ENCODE results near the gene JOSD2. TPM values are rescaled to one million over a fixed set of nuclear protein-coding genes. Genes with fewer than 3 reads are reported as not detected.

JOSD2 gene, protein sequence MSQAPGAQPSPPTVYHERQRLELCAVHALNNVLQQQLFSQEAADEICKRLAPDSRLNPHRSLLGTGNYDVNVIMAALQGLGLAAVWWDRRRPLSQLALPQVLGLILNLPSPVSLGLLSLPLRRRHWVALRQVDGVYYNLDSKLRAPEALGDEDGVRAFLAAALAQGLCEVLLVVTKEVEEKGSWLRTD
- 2.5 TPM in 1 of 2 replicates, not detected in the other for total RNA-seq (2011; cell fraction: chromatin; rRNA removed; ENCODE audit: low replicate concordance)
- 1.2 and 1.8 TPM in 2 replicates for total RNA-seq (2011; cell fraction: nucleolus; rRNA removed)
- 3.2 and 4.7 TPM in 2 replicates for total RNA-seq (2011; cell fraction: nucleoplasm; rRNA removed)
- total RNA-seq (2014; rRNA removed), result 12.0 and 15.5 TPM in 2 replicates
- 0.55 and 0.61 TPM in 2 replicates for total RNA-seq (2014; rRNA removed; fragmentation: Illumina TruSeq; extraction: Trizol)
- total RNA-seq (2015; rRNA removed; fragmentation: Illumina TruSeq; extraction: Trizol), result 3.1 and 4.5 TPM in 2 replicates
- total RNA-seq (2021), result 13.6 and 17.8 TPM in 2 replicates
- polyA plus RNA-seq (2011; rRNA removed), result 3.3 and 3.8 TPM in 2 replicates
- polyA plus RNA-seq (2011; cell fraction: cytosol; rRNA removed), result 7.6 and 42.8 TPM in 2 replicates
- polyA plus RNA-seq (2011; cell fraction: nucleus; rRNA removed), result 3.9 and 12.6 TPM in 2 replicates
- 10.4 and 14.8 TPM in 2 replicates for polyA plus RNA-seq (2012)
- polyA plus RNA-seq (2014; fragmentation: Illumina TruSeq; extraction: Trizol), result 1.3 and 3.3 TPM in 2 replicates
- under 1 TPM; 0.06 to 0.95 TPM for polyA plus RNA-seq (2014; fragmentation: Nextera tagmentation; extraction: Ambion mirVana)
- 12.5 and 14.4 TPM in 2 replicates for polyA plus RNA-seq (2014; rRNA removed)
- 0.32 and 0.66 TPM in 2 replicates for polyA minus RNA-seq (2011; rRNA and poly(A)+ RNA removed)
- 4.2 and 5.2 TPM in 2 replicates for polyA minus RNA-seq (2011; cell fraction: cytosol; rRNA and poly(A)+ RNA removed)
- 1.8 and 3.6 TPM in 2 replicates for polyA minus RNA-seq (2011; cell fraction: nucleus; rRNA and poly(A)+ RNA removed)
- Bru-seq, nascent RNA, result percentile 46 among the genes with signal in this experiment
- percentile 34 among the genes with signal in this experiment for BruChase-seq, experiment 1, labeled RNA remaining after a 2-hour chase
- BruChase-seq, experiment 2, labeled RNA remaining after a 6-hour chase, result percentile 24 among the genes with signal in this experiment
- long read RNA-seq, experiment 1, partial matches to known transcripts, result 7 of 16 reads
- long read RNA-seq, experiment 1, other reads (novel, unspliced or antisense), result 1 of 16 reads
- long read RNA-seq, experiment 2, transcript JOSD2-205 (5 exons, 802 nt), result major isoform, 5 of 18 reads
- long read RNA-seq, experiment 2, partial matches to known transcripts, result 3 of 18 reads
- long read RNA-seq, experiment 2, other reads (novel, unspliced or antisense), result 3 of 18 reads
- long read RNA-seq, experiment 3, partial matches to known transcripts, result 3 of 13 reads
- long read RNA-seq, experiment 3, other reads (novel, unspliced or antisense), result 2 of 13 reads

DNA sequence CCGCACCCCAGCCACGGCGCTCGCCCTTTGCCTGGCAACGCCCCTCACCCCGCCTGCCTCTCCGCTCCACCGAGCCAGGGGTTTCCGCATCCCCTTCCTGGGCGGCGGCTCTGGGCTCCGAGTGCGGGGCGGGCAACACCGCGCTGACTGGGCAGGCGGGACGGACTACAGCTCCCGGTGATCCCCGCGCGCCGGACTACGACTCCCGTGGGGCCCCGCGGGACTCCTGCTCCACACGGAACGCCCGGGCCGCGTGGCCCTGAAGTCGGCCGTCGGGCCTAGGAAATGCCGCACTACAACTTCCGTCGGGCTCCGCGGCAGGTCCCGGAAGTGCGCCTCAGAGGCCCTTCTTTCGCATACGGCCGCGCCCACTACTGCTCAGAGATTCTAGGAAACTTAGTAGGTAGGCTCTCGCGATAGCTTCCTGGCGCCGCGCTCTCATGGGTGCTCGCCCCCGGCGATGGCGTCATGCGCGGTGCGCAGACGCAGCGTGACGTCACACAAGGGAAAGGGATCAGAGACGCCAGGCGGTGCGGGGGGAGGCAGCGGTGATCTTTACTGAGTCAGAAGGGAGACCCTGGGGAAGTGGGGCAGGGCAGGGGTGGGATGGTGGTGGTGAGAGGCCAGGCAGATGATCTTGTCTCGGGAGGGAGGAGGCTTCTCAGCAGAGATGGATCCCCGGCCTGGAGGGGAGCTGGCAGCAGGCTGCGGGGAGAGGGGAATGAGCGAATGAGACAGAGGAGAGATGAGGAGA lies at the start of gene JOSD2:
JOSD2 (minus strand) TSS at position 123 of the 754 bp plus-strand sequence. CDS start 760 bp downstream, outside the sequence.
- Histone ChIP-seq H3K36me3 (ENCODE audit: control insufficient read depth, insufficient read depth, low read length) (no peaks in the 10 kb centered on the region), H4K20me1 (replicated peaks; ENCODE audit: control insufficient read depth, insufficient read depth, low read length) (no peaks in the 10 kb centered on the region), H3K9me1 (ENCODE audit: control insufficient read depth, insufficient read depth, low read length) (peaks cover 4% of the 10 kb centered on the region), H3K4me1 (replicated peaks in 1 of 2; ENCODE audit: control insufficient read depth in 2 of 2, insufficient read depth in 2 of 2, low read length in 2 of 2) (peaks cover 5 to 64% of the 10 kb centered on the region in 2 experiments; a peak in 4 of 5 replicates), H3K4me2 (ENCODE audit: insufficient read depth, low read length) (peak within 1 kb of the TSS; percentile 85), H2AFZ (ENCODE audit: low read depth, low read length) (peak within 1 kb of the TSS; percentile 88), H3K9me3 (replicated peaks; ENCODE audit: control insufficient read depth, insufficient read depth, low read depth, low read length) (no peaks in the 10 kb centered on the region), H3K4me3 (peak within 1 kb of the TSS; percentile 55), H3K9ac (ENCODE audit: insufficient read depth in 1 of 2, low read depth in 2 of 2, low read length in 2 of 2) (peak within 1 kb of the TSS; percentile 68 to 93), H3K27ac (ENCODE audit: extremely low read depth, low read depth, low read length) (peak within 1 kb of the TSS; percentile 74), H3K79me2 (ENCODE audit: control insufficient read depth, insufficient read depth, low read length) (no peaks in the 10 kb centered on the region; the same call in 2 of the 3 replicates), H3K27me3 (ENCODE audit: control insufficient read depth in 2 of 2, insufficient read depth in 2 of 2, low read length in 2 of 2) (no peaks in the 10 kb centered on the region)
- 1% methylated on average over 59 of the region's 69 CpGs for WGBS (ENCODE audit: insufficient coverage, low coverage, missing lambda C conversion rate)
- BruUV-seq (replicated peaks), result no TSS peak
- FAIRE-seq, result peak; percentile 100
- DNase-seq (ENCODE audit: extremely low read depth in 1 of 4, low spot score in 3 of 4), result peak; percentile 97 to 100 (median 97)
- in situ Hi-C loops (cut with MboI), result no loop called here
- ATAC-seq, result peak; percentile 98
- CTCF ChIA-PET (ENCODE audit: low intra/inter-chr PET ratio), result interaction anchor here (0.7 kb wide), 1 partner anchor 25 kb away, joined by 5 read pairs; no protein-coding TSS in a partner anchor
- intact Hi-C loops (cut with micrococcal nuclease), result no loop called here
- POLR2A ChIA-PET, result interaction anchor here (0.6 to 1.5 kb wide), 10 partner anchors 9 to 368 kb away, joined by 3 to 5 read pairs (median 3); no protein-coding TSS in a partner anchor
- TF ChIP-seq, protein P1, sequence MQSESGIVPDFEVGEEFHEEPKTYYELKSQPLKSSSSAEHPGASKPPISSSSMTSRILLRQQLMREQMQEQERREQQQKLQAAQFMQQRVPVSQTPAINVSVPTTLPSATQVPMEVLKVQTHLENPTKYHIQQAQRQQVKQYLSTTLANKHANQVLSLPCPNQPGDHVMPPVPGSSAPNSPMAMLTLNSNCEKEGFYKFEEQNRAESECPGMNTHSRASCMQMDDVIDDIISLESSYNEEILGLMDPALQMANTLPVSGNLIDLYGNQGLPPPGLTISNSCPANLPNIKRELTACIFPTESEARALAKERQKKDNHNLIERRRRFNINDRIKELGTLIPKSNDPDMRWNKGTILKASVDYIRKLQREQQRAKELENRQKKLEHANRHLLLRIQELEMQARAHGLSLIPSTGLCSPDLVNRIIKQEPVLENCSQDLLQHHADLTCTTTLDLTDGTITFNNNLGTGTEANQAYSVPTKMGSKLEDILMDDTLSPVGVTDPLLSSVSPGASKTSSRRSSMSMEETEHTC (IDR thresholded peaks at IDR 0.05), result peak; percentile 35; the same call in 1 of the 2 replicates
- TF ChIP-seq ZNF408 (CRISPR knock-in tag; IDR thresholded peaks at IDR 0.05; ENCODE audit: low read depth), result no peak
- peak; percentile 90 for TF ChIP-seq ELF2 (CRISPR knock-in tag; IDR thresholded peaks at IDR 0.05)
- no peak for TF ChIP-seq NELFE (IDR thresholded peaks at IDR 0.05; ENCODE audit: insufficient read depth, insufficient read length)
- 0 out of 2 replicates have a peak, but pooled peaks have one; percentile 16 for TF ChIP-seq CC2D1A (IDR thresholded peaks at IDR 0.05)
- TF ChIP-seq, protein P2, sequence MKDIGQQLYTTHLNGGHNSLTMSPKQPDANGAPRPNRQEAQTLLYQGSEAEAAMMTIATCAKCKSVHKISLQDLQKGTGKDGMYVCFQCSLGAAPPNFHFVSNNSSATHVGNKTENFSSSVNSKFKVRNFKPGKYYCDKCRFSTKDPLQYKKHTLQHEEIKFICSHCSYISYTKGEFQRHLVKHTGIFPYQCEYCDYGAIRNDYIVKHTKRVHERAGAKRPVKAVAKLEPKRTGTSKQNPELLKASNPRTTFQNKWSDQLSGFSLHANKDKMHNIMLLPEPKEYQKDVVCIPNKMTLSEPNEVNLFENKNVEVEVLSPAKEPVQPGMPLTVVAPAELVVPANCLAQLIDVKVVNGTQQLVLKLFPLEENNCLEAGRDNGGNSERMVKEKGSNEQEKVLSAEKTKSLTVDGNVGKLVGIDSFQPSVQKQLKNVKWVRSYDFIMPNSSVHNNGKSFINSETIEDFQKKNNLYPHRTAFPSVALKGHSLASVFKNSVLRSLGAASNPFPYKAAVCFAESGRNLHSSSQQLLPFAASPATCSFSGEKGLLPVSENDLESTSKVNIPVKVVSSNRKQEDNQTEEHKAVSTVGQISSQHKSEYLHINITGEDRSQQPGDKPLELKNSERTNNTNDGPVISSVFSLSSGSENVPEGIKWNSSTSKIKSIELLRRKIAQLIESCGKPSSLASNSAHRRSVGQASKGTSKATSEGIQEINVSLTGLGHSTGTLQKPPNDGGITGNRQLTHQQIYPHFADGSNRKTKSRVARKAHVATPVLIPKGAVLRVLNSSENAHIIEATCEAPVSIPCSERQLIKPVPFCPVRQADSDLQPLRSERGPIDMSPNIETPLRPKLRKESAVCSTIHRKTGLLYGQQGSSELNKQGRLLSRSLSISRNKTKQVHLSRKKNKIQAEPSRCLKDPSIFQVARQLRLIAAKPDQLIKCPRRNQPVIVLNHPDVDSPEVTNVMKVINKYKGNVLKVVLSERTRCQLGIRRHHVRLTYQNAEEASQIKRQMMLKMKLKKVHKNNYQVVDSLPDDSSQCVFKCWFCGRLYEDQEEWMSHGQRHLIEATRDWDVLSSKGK (CRISPR knock-in tag; IDR thresholded peaks at IDR 0.05), result no peak
- no peak for TF ChIP-seq FOS (IDR thresholded peaks at IDR 0.05; ENCODE audit: extremely low read depth, insufficient read length)
- TF ChIP-seq, protein P3, sequence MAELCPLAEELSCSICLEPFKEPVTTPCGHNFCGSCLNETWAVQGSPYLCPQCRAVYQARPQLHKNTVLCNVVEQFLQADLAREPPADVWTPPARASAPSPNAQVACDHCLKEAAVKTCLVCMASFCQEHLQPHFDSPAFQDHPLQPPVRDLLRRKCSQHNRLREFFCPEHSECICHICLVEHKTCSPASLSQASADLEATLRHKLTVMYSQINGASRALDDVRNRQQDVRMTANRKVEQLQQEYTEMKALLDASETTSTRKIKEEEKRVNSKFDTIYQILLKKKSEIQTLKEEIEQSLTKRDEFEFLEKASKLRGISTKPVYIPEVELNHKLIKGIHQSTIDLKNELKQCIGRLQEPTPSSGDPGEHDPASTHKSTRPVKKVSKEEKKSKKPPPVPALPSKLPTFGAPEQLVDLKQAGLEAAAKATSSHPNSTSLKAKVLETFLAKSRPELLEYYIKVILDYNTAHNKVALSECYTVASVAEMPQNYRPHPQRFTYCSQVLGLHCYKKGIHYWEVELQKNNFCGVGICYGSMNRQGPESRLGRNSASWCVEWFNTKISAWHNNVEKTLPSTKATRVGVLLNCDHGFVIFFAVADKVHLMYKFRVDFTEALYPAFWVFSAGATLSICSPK (IDR thresholded peaks at IDR 0.05; ENCODE audit: borderline replicate concordance), result no peak
